HG03095 (cell line): ENCODE data around the gene ZNF229.
"Not testable (repeated sequence)": the region's sequence is repeated elsewhere in the genome, so short reads cannot be mapped to it uniquely, and the experiment has no call there.

Experiments
- ATAC-seq: cut with Tn5 transposase; IDR thresholded peaks from one replicate; pipeline ENCODE4 v1.9.1; 2021; ENCODE audit warnings: moderate library complexity; ENCODE audit not compliant: unreplicated experiment

Gene ZNF229

DNA sequence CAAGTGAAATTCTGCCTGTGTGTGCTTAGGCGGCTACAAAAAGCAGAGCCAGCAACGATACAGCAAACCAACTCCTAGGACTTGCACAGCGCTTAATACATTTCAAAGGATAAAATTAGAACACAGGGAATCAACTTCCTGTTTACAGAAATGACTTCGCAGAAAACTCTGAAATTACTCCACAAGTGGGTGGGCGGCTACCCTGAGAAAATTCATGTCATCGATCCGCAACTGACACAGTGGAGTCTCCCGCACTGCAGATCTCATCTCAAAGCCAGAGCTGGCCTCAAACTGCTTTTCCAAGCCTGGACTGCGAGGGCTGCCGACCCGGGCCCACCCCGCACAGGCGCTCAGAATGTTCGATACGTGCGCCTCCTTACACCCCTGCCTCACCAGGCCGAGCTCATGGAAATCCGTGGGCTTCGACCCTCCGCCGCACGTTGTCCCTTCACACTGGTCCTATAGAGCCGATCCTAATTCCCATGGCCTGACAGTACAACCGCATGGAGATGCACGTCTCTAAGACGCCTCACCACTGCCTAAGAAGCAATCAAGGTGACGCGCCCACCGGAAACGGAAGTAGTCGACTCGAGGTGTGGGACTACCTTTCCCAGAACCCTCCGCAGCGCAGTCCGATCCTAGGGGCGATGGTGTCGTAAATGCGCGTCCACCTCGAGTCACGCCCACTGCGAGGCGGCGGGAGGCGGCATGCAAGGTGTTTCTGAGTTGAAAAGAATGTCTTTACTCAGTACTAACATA lies at the start of gene ZNF229:
Gene ZNF229 (minus strand): TSS at position 557 of the 759 bp plus-strand sequence. CDS start 5,625 bp downstream, outside the sequence.
- ATAC-seq = no peak

DNA sequence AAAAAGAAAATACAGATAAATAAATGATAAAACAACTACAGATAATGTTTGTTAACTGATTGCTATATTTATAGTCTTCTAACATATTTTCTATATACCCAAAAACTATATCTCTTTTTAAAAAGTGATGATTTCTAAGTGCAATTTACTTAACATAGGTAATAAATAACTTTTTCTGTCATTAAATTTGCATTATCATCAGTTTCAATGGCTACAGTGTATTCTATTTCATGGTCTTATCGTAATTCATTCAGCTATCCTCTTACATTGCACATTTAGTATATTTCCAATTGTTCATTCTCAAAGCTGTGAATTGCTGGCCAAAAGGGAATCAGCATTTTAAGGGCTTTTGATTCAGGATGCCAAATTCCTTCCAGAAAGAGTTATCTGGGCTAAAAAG lies 48.4 kb upstream of the ZNF229 start:
- no peak for ATAC-seq

GRCh38 chr19:44476559-44477408 lies 28.5 kb upstream of the ZNF229 start:
- ATAC-seq = no peak

DNA sequence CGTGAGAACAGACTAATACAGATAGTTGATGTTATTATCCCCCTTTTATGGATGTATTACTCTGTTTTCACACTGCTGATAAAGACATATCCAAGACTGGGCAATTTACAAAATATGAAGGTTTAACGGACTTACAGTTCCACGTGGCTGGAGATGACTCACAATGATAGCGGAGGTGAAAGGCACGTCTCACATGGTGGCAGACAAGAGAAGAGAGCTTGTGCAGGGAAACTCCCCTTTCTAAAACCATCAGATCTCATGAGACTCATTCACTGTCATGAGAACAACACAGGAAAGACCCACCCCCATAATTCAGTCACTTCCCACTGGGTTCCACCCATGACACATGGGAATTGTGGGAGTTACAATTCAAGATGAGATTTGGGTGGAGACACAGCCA lies 20.5 kb upstream of the ZNF229 start:
- not testable (repeated sequence) for ATAC-seq

- not testable (repeated sequence) for ATAC-seq
Measured at GRCh38 chr19:44462600-44463286, 14.5 kb upstream of the ZNF229 start.

GRCh38 chr19:44456016-44456415 lies 7.7 kb upstream of the ZNF229 start:
- ATAC-seq = not testable (repeated sequence)

- no peak for ATAC-seq
Measured at GRCh38 chr19:44455100-44455499, 6.8 kb upstream of the ZNF229 start.

- ATAC-seq = no peak
Measured at GRCh38 chr19:44452367-44452766, 4.1 kb upstream of the ZNF229 start.

GRCh38 chr19:44451687-44452086 lies 3.4 kb upstream of the ZNF229 start:
- no peak for ATAC-seq

DNA sequence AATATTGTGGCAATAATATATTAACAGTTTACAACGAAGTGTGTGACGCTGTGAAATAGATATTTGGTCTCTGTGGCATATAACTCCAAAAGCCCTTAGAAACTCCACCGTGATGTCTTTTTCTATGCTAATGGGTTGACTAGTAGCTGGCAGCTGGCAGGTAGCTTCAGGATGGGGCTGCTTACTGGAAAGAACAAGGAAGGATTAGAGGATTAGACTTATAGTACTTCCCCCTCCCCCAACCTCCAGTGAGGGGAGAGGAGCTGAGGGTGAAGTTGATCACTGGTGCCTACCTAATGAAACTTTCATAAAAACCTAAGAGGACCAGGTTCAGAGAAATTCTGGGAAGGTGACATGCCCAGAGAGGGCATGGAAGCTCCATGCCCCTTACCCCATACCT lies 9.8 kb downstream of the ZNF229 start:
- ATAC-seq = no peak

DNA sequence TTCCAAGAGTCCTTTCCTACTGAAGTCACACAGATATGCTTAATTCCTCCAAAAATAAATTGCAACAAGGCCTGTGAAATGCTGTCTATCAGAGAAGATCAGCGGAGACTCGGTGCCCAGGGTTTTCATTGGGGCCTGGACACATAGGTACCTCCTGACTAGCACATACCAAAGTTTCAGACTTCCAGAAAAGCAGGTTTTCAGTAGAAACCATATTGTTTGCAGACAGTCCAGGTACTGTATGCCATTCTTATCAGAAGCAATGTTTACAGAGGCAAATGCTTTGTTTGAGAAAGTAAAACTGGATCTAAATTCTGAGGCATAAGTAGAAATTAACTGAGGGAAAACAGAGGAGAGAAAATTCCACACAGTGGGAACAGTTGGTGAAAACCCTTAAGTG lies 12.8 kb downstream of the ZNF229 start:
- no peak for ATAC-seq

DNA sequence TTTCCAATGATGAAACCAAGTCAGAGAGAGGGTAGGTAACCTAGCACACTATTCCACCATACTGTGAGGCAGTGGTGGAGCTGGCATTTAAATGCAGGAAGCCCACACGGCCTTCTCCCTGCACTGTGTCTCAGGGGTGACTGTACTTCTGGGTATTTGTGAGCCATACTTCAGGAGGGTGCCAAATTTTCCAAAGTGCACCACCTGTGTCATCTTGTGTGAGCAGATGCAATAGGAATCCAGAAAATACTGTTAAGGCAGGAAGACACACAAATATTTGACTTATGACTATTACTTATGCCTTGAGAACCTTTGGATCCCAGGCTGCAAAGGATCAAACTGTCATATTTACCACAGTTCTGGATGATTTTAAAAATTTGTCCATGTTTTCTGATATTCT lies 17.3 kb downstream of the ZNF229 start:
- ATAC-seq = no peak

DNA sequence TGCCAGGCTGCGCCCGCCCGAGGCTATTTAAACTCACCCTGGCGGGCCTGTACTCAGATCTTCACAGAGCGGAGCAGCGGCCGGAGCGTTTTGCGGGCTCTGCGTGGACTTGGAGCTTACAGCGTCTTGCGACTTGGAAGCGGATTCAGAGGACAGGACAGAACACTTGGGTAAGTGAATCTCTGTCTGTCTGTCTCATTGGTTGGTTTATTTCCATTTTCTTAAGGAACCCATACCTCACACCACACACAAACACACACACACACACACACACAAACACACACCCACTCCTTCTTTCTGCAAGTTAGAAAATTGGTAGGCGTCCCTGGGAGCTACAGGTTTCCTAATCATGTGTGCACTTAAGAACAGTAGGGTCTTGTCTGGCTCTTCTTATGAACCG lies 32.7 kb downstream of the ZNF229 start:
- ATAC-seq = not testable (repeated sequence)

DNA sequence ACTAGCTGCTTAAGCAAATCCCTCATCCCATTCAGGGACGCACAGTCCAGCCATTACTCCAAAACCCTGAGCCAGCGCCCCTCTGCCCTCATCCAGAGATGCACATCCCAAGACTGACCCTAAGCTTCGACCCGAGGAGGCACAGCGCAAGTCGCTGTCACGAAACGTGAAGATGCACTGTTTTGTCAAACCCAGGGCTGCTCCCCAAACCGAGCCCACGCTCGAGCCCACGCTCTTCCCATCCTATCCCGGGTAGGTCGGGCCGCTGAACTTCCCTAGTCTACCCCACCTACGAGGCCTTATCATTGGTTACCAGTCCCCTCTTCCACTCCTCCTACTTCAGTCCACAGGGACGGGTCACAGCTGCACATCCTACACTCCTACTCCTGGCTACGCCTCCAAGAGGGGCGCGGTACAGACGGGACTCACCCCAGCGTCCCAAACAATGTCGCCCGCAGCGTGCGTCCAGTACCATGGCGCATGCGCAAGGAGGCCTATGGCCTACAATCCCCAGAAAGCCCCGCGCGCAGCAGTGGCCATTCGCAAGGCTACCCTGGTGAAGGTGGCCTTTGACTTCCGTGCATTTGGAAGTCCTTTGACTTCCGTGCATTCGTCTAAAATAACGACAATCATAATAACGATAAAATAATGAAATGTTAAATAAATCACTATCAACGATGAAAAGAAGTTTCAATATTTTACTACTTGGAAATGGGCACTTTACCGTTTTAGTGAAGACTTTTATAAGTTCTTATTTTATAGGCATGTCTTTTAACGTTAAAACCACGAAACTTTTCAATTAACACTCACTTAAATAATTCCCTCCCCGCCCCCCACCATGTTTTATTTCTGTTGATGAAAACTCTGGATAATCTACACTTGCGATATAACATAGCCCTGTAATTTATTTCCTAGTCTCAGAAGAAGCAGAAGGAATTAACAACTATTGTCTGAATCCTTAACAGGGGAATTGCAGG lies 46.8 kb downstream of the ZNF229 start, which contains the start of gene ZNF285:
Gene ZNF285 (minus strand): TSS at position 470 of the 977 bp plus-strand sequence. CDS start 4,395 bp downstream, outside the sequence.
- no peak for ATAC-seq

DNA sequence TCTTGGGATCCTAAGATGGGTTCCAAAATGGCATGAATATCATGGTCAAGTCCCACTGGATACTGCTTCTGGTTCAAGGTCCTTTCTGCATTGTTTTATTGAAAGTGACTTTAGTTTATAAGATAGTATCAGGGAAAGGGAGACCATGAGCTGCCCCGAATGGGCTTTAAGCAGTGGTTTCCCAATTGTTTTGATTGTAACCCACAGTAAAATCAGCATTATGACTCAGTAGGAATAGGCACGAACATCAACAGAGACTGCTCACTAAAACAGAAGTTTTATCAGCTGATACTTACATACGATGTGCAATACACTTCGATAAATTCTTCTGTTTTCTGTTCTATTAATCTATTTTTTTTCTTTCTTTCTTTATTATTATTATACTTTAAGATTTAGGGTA lies 59.0 kb downstream of the ZNF229 start:
- not testable (repeated sequence) for ATAC-seq
